ENCODE measurements around the gene LEAP2.
A peak's percentile ranks its signal among the peaks of the same experiment; 100 is the strongest.

The LEAP2 gene, protein sequence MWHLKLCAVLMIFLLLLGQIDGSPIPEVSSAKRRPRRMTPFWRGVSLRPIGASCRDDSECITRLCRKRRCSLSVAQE

DNA sequence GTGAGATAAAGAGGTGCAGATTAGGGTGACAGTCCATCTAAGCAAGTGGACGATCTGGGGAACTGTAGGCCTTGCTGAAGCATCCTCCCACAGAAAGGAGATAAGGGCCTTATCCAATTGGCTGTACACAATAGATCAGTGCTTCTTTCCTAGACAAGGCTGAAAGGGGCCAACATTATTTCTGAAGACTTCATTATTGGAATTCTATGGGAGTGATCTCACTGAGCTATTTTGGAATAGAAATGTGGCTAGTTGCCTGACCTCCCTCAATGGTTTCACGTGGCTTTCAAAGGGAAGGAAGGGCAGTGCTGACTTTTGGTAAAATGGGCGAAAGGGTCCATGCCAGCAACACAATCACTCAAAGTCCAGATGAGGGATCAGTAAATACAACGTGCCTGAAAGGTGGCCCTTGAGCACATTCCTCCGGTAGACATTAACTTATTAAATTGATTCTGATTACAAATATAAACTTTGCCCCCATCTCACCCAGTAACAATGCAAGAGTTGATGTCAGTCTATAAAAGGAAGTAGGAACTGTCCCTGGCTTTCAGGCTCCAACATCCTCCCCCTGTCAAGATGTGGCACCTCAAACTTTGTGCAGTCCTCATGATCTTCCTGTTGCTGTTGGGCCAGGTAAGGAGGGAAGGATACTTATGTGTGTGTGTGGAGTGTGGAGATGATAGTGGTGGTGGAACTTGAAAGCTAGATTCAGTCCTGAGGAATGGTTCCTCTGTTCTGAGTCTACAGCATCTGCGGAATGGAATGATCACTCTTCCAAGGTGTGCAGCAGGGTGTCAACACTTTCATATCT lies at the start of gene LEAP2:
Gene LEAP2 (plus strand): TSS at position 550 of the 811 bp plus-strand sequence. CDS start 27 bp downstream, at position 577.
- Mint-ChIP-seq H3K9me3 (no peaks in the 10 kb centered on the region), H3K36me3 (ENCODE audit: low read depth) (peaks cover 26% of the 10 kb centered on the region), H3K27ac (peak within 1 kb of the TSS; percentile 4), H3K4me1 (ENCODE audit: low read depth) (peaks cover 4% of the 10 kb centered on the region), H3K27me3 (ENCODE audit: low read depth) (no peaks in the 10 kb centered on the region), H3K4me3 (no peak within 1 kb of the TSS)

DNA sequence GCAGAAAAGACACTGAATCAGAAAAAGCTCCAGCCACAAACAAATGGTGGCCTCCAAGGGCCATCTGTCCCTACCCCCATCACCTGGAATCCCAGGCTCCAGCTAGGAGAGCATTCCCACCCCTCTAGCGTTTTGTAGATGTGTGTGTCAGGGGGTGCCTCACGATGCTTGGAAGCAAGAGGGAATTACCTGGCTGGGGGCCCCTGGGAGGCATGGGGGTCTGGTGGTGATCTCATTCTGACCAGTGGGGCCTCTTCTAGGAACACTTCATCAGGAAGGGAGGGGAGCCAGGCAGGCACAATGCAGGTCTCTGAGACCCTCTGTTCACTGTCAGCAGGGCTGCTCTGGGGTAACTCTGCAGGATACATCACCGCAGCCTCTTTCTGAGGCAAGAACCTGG lies 49.0 kb upstream of the LEAP2 start:
- H3K27me3 Mint-ChIP-seq (ENCODE audit: low read depth), result peaks cover 68% of the 10 kb centered on the region
- no peaks in the 10 kb centered on the region for H3K9me3 Mint-ChIP-seq
- peak overlapping the region; percentile 48 for H3K4me3 Mint-ChIP-seq
- no peak overlapping the region for H3K27ac Mint-ChIP-seq
- peaks cover 2% of the 10 kb centered on the region for H3K36me3 Mint-ChIP-seq (ENCODE audit: low read depth)
- peaks cover 20% of the 10 kb centered on the region for H3K4me1 Mint-ChIP-seq (ENCODE audit: low read depth)

DNA sequence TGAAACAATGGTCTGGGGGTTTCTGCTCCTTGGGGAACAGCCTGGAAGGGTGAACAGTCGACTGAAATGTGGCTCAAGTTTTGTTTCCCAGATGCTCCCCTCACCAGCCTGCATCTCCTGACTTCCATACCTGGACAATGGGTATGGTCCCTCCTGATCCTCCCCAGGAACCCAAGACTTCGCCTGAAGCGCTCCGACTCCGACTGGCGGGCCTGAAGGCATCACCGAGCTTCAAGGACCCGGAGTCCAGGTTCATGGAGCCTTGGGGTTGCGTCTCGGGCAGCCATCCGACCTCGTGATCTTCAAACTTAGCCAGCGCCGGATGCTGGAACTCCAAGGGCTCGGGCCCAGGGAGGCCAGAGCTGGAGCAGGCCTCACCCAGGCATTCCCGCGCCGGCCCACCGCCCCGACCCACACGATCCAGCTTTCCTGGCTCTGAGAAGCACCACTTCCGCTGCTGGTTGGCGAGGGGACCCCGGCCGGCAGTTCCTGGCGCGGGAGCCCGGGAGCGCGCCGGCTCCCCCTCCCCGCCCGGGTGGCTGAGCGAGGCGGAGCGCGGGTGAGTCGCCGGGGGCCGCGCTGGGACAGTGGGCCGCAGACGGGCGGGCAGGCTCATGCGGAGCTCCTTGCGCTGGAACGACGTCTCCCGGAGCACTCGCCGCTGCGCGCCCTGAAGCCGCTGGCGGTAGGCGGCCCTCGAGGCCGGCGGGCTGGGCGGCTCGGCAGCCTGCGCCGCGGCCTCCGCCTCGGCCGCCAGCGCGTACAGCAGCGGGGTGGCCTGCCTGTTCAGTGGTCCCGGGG lies 48.2 kb upstream of the LEAP2 start:
- Mint-ChIP-seq H3K4me3 (peak overlapping the region; percentile 48), H3K4me1 (ENCODE audit: low read depth) (peaks cover 23% of the 10 kb centered on the region), H3K9me3 (no peaks in the 10 kb centered on the region), H3K27ac (no peak overlapping the region), H3K27me3 (ENCODE audit: low read depth) (peaks cover 70% of the 10 kb centered on the region), H3K36me3 (ENCODE audit: low read depth) (peaks cover 2% of the 10 kb centered on the region)

DNA sequence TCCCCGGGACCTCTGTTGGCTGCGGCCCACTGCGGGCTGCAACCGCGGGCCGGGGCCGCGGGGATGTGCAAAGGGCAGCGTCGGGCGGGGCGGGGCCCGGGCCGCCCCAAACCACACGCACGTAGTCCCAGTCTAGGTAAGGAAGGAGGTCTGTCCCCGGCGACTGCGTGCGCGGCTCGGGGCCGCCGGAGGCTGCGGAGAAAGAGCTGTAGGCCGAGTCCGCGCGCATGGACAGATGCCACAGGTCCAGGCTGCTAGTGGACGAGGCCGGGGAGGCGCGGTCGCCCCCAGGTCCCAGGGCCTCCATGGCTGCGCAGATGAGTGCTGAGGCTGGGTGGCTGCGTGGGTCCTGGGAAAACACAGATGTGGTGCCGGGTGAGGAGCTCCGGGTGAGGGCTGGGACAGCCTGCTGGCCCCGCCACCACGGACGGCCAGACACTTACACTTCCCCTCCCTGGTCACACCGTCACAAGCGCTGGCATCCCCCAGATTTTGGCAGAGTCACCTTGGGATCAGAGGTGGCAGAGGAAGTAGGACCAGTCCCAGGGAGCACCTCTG lies 47.6 kb upstream of the LEAP2 start:
- Mint-ChIP-seq H3K27ac (no peak overlapping the region), H3K4me3 (no peak overlapping the region), H3K36me3 (ENCODE audit: low read depth) (peaks cover 2% of the 10 kb centered on the region)

DNA sequence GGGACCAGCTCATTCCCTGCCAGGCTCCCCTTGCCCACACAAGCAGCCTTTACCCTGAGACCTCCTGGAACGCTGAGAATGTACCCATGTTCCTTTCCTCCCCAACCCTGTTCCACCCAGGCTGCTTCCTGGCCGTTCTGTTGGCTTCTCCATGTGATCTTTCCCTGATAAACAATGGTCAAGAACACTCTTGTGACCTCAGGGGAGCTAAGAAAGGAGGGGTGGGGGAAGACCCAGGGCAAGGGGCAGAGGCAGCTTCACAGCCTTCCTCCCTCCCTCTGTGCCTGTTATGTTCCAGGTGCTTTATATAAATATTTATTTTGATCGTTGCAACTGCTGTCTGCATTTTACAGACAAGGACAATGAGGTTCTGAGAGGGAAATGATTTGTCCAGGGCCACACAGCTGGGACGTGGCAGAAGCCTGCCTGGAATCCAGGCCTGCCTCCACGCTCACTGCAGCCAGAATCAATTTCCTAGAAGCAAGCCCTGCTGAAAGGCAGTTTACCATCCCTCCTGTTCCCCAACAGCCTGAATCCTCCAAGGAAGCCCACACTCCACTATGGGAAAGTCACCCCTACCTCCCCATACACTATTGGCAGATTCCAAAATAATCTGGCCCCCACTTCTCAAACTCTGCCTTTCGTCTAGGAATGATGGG lies 46.9 kb upstream of the LEAP2 start:
- H3K27ac Mint-ChIP-seq, result no peak overlapping the region
- H3K36me3 Mint-ChIP-seq (ENCODE audit: low read depth), result peaks cover 2% of the 10 kb centered on the region
- H3K9me3 Mint-ChIP-seq, result no peaks in the 10 kb centered on the region
- peaks cover 72% of the 10 kb centered on the region for H3K27me3 Mint-ChIP-seq (ENCODE audit: low read depth)
- H3K4me1 Mint-ChIP-seq (ENCODE audit: low read depth), result peaks cover 27% of the 10 kb centered on the region
- peak overlapping the region; percentile 29 for H3K4me3 Mint-ChIP-seq

More for the DNA sequence above, 47.6 kb upstream of the LEAP2 start:
- Mint-ChIP-seq H3K9me3 (no peaks in the 10 kb centered on the region), H3K4me1 (ENCODE audit: low read depth) (peaks cover 23% of the 10 kb centered on the region), H3K27me3 (ENCODE audit: low read depth) (peaks cover 69% of the 10 kb centered on the region)

DNA sequence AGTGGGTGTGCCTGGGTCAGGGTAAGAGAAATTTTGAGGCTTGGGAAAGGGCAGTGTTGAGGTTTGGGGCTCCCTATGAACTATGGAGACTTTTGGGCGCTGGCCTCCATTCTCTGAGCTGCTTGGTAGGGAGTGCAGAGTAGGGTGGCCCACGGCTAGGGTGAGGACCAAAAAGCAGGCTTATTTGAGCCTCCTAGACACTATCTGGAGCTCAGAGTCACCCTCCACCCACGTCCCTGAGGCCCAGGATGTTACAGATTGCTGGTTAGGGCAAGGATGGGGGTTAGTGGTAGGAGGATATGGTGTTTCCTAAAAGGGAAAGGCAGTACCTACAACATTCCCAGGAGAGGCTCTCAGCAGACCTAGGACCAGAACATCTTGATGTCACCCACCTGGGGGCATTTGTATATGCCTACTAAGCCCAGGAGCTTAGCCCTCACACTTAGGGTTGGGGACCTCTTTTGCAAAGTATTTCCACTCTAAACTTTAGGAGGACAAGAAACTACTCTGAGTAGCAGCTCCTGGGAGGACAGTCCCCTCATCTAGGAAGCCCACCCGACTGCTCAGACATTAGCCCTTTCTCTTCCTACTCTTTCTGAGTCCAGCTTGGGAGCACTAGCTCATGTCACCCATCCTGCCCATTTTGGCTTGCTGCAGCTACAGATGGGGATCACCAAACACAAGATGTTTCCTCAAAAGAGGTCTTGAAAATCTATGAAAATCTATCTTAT lies 45.4 kb upstream of the LEAP2 start:
- peaks cover 73% of the 10 kb centered on the region for H3K27me3 Mint-ChIP-seq (ENCODE audit: low read depth)
- no peak overlapping the region for H3K4me3 Mint-ChIP-seq
- no peaks in the 10 kb centered on the region for H3K36me3 Mint-ChIP-seq (ENCODE audit: low read depth)
- peaks cover 24% of the 10 kb centered on the region for H3K4me1 Mint-ChIP-seq (ENCODE audit: low read depth)
- H3K9me3 Mint-ChIP-seq, result no peaks in the 10 kb centered on the region
- H3K27ac Mint-ChIP-seq, result no peak overlapping the region

DNA sequence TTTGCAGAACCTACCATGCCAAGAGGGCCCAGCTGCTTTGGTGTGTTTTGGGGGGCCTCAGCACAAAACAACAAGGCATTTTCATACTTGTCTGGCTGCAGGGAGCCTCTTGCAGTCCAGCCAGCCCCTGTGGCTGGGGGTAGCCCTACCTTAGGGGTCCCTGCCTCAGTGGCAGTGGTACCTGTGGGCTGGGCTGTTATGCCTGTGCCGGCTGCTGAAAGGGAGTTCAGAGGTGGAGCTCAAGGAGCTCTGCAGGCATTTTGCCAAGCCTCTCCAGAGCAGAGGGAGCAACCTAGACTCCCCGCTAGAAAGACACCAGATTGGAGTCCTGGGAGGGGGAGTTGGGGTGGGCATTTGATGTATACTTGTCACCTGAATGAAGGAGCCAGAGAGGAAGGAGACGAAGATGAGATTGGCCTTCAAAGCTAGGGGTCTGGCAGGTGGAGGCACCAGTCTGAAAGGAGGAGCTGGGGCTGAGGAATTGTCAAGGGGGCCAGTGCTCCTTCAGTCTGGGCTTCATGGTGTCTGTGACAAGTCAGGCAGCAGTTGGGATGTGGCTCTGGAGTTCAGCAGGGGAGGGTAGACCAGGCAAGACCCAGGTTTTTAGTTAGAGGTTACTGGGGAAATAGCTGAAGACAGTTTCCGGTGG lies 44.5 kb upstream of the LEAP2 start:
- H3K36me3 Mint-ChIP-seq (ENCODE audit: low read depth), result no peaks in the 10 kb centered on the region
- peaks cover 68% of the 10 kb centered on the region for H3K27me3 Mint-ChIP-seq (ENCODE audit: low read depth)
- peak overlapping the region; percentile 50 for H3K4me3 Mint-ChIP-seq
- no peak overlapping the region for H3K27ac Mint-ChIP-seq
- H3K4me1 Mint-ChIP-seq (ENCODE audit: low read depth), result peaks cover 21% of the 10 kb centered on the region
- no peaks in the 10 kb centered on the region for H3K9me3 Mint-ChIP-seq

DNA sequence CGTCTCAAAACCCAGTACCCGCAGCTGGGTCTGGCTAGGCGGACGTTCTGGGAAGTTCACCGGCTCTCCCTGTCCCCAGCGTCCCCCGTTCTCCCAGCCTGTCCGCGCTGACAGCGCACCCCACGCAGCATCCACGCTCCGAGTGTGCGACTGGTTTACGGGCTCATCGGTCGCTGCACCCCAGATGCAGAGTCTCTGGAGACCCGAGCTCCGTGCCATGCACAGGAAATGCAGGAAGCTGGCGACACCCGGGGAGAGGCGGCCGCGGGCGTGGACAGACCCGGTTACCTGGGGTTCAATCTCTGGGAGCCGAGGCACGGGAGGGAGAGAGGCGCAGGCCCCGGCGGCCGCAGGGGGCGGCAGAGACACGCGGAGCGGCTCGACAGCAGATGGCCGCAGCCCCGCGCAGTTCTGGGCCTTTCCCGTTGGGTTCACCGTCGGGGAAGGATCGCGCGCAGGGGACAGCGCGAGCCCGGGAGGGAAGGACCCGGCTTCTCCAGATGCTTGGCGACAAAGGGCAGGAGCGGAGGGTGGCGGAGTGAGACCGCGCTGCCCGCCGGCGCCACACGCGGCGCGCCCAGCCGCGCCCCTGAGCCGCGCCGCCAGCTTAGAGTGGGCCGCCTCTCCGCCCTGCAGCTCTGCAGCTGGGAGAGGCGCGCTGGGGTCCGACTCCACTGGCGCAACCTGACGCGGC lies 43.6 kb upstream of the LEAP2 start:
- Mint-ChIP-seq H3K4me1 (ENCODE audit: low read depth) (peaks cover 17% of the 10 kb centered on the region), H3K4me3 (peak overlapping the region; percentile 85), H3K36me3 (ENCODE audit: low read depth) (no peaks in the 10 kb centered on the region), H3K27me3 (ENCODE audit: low read depth) (peaks cover 63% of the 10 kb centered on the region), H3K27ac (peak overlapping the region; percentile 75), H3K9me3 (no peaks in the 10 kb centered on the region)

DNA sequence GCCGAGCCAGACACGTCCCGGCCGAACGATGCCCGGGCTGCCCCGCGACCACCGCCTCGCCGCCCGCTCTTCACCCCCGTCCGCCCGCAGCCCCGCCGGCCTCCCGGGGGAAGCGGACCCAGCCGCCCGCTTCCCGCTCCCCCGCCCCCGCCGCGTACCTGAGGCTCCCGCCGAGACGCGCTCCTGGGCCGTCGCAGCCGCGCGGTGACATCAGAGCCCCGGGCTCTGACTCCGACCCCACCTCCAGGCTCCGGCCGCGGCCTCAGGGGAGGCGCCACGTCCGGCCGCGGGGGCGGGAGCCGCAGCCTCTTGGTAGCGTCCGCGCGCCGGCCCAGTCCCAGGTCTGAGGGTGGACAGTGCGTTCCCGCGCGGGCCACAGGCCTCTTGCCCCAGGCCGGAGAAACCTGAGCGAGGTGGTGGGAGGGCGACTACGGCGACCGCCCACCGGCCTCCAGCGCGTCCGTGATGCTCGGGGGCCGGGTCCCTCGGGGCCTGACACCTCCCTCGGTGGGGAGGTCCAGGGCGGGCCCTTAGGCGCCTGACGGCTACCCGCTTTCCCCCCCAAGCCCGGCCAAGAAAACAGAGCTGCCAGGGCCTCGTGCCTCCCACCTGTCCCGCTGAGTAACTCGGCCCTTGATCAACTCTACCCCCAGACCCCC lies 42.9 kb upstream of the LEAP2 start, which contains the start of gene SHROOM1:
Gene SHROOM1 (minus strand): TSS at position 212 of the 659 bp plus-strand sequence. CDS start 4,507 bp downstream, outside the sequence.
- H3K27me3 Mint-ChIP-seq (ENCODE audit: low read depth), result peaks cover 61% of the 10 kb centered on the region

DNA sequence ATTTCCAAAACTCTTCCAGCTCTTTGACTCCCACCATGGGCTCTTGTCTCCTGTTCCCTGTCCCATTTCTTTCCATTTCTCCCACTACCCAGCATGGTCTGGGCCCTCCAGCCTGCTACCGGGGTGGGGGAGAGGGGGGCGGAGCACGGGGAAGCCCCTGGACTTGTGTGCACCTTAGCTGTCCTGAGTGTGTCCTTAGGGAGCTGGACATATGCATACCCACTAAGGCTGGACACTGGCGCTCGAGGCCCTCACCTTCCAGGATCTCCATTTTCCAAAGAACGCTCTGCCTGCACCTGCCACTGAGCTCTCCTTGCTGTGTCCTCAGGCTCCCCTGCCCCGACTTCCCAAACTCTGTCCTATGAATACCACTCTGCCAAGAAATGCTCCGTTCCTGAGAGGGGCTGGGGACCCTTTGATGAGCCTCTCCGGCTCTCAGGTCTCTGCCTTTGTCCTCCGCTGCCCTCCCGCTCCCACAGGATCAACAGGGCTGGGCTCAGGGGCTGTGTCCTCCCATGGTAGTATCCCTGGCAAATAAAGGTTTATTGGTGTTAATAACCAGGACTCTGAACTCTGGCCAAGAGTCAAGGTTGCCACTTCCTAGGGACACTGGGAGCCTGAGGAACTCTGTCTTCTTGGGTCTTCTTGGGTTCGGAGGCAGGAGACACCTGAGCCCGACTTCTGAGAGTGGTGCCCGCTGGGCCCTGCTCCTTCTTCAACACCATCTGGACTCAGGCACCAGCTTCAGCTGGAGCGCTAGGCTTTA lies 42.2 kb upstream of the LEAP2 start:
- Mint-ChIP-seq H3K4me1 (ENCODE audit: low read depth) (peaks cover 17% of the 10 kb centered on the region), H3K4me3 (peak overlapping the region; percentile 78), H3K36me3 (ENCODE audit: low read depth) (no peaks in the 10 kb centered on the region), H3K27me3 (ENCODE audit: low read depth) (peaks cover 55% of the 10 kb centered on the region), H3K9me3 (no peaks in the 10 kb centered on the region), H3K27ac (peak overlapping the region; percentile 8)

More for the DNA sequence above, 42.9 kb upstream of the LEAP2 start, which contains the start of gene SHROOM1:
- peaks cover 17% of the 10 kb centered on the region for H3K4me1 Mint-ChIP-seq (ENCODE audit: low read depth)
- H3K36me3 Mint-ChIP-seq (ENCODE audit: low read depth), result no peaks in the 10 kb centered on the region
- peak within 1 kb of the TSS; percentile 75 for H3K27ac Mint-ChIP-seq
- peak within 1 kb of the TSS; percentile 85 for H3K4me3 Mint-ChIP-seq
- no peaks in the 10 kb centered on the region for H3K9me3 Mint-ChIP-seq

DNA sequence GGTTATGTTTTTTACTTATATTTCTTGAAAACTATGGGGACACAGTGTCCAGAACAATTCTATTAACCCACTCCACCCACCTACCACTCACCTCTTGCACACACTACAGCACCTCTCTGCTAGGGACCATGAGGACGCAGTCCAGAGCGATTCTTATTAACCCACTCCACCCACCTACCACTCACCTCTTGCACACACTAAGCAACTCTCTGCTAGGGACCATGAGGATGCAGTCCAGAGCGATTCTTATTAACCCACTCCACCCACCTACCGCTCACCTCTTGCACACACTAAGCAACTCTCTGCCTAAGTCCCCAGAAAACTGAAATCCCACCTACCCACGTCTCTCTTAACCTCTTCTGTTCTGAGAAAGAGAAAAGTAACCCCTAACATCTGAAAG lies 40.9 kb upstream of the LEAP2 start:
- Mint-ChIP-seq H3K4me3 (no peak overlapping the region), H3K4me1 (ENCODE audit: low read depth) (peaks cover 14% of the 10 kb centered on the region), H3K27ac (no peak overlapping the region), H3K9me3 (no peaks in the 10 kb centered on the region), H3K36me3 (ENCODE audit: low read depth) (no peaks in the 10 kb centered on the region), H3K27me3 (ENCODE audit: low read depth) (peaks cover 42% of the 10 kb centered on the region)

DNA sequence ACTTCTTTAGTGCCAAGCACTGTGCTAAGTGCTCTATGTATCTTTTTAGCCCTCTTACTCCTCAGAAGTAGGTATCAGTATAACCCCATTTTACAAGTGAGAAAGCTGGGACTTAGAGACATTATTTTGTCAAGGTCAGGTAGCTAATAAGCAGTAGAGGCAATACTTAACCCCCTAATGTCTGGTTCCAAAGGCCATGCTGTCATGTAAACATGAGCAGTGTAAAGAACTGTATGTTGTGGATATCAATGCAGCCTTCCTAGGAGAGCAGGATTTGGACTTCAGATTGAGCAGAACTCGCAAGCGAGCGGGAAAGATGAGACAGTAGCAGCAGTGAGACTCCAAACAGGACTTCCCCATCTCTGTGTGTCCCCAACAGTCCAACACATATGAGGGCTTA lies 39.4 kb upstream of the LEAP2 start:
- H3K36me3 Mint-ChIP-seq (ENCODE audit: low read depth), result no peaks in the 10 kb centered on the region
- H3K4me1 Mint-ChIP-seq (ENCODE audit: low read depth), result peaks cover 14% of the 10 kb centered on the region
- no peaks in the 10 kb centered on the region for H3K9me3 Mint-ChIP-seq
- H3K4me3 Mint-ChIP-seq, result no peak overlapping the region
- peaks cover 28% of the 10 kb centered on the region for H3K27me3 Mint-ChIP-seq (ENCODE audit: low read depth)
- no peak overlapping the region for H3K27ac Mint-ChIP-seq

Measured in T-helper 1 cell treated with Interleukin-12 subunit alpha and Interleukin-12 subunit beta and Interleukin-4 antibody, amounts not matched to agents 30 μg/mL and 1 μg/mL, for 36 hours (primary cell).